Bronchus fibroblast of lung (primary cell): ENCODE results near the gene GPR135. TPM values are rescaled to one million over a fixed set of nuclear protein-coding genes. Genes with fewer than 3 reads are reported as not detected.

Experiments used
- total RNA-seq: library from RNA; depleted of rRNA; stranded (reverse); fragments of >200 nt; gene quantifications from 2 replicates; pipeline ENCODE4 v1.2.3, GENCODE V29; 2015

The GPR135 gene
- 0.74 and 0.84 TPM in 2 replicates for total RNA-seq

GRCh38 chr14:59465316-59466135 lies at the start of gene GPR135:
TSS of gene GPR135 (minus strand) at chr14:59465380. CDS start at chr14:59465226, 154 bp downstream.

GRCh38 chr14:59483819-59484638 lies 18.8 kb upstream of the GPR135 start, which contains the start of the genes JKAMP and L3HYPDH:
TSS of gene JKAMP (plus strand) at chr14:59484517. CDS start at chr14:59484590, 73 bp downstream.
TSS of gene L3HYPDH (minus strand) at chr14:59484408. CDS start at chr14:59484316, 92 bp downstream.

Other genes with a start within 250 kb of the GPR135 start
- 24.1 and 30.8 TPM in 2 replicates for gene L3HYPDH, start 19.0 kb upstream of the GPR135 start, total RNA-seq
- 65.7 and 67.6 TPM in 2 replicates for gene JKAMP, start 19.1 kb upstream of the GPR135 start, total RNA-seq
- not detected in 2 replicates for gene CCDC175, start 111.4 kb upstream of the GPR135 start, total RNA-seq